Measurements from ENCODE around the gene AMBRA1.

- TF ChIP-seq ZNF70 (CRISPR knock-in tag; IDR thresholded peaks at IDR 0.05) (no peak), ZC3H10 (CRISPR knock-in tag; IDR thresholded peaks at IDR 0.05) (no peak), PPARA (CRISPR knock-in tag; IDR thresholded peaks at IDR 0.05; ENCODE audit: borderline replicate concordance) (no peak), OSR1 (CRISPR knock-in tag; IDR thresholded peaks at IDR 0.05) (no peak), BACH2 (CRISPR knock-in tag; IDR thresholded peaks at IDR 0.05; ENCODE audit: borderline replicate concordance) (no peak), ZNF565 (CRISPR knock-in tag; conservative IDR thresholded peaks at IDR 0.05; ENCODE audit: low read depth) (no peak), TOX (CRISPR knock-in tag; IDR thresholded peaks at IDR 0.05; ENCODE audit: borderline replicate concordance) (no peak), PATZ1 (CRISPR knock-in tag; IDR thresholded peaks at IDR 0.05; ENCODE audit: borderline replicate concordance) (no peak), RARB (CRISPR knock-in tag; IDR thresholded peaks at IDR 0.05) (no peak), ZNF8 (CRISPR knock-in tag; IDR thresholded peaks at IDR 0.05) (no peak), ESRRG (CRISPR knock-in tag; IDR thresholded peaks at IDR 0.05) (no peak), ZFP30 (CRISPR knock-in tag; IDR thresholded peaks at IDR 0.05) (no peak), ISL1 (CRISPR knock-in tag; IDR thresholded peaks at IDR 0.05) (no peak)
Measured at GRCh38 chr11:46422588-46422987, 171.2 kb downstream of the AMBRA1 start.

Measured in SK-N-SH treated with all-trans-retinoic acid at 6 μM for 48 hours (cell line).